Stimulated activated CD4-positive, alpha-beta T cell treated with anti-CD3 and anti-CD28 coated beads, Interleukin-2, amount 100 ng/mL, for 4 hours (primary cell): ENCODE data around the gene ZNF709.
"Not testable (repeated sequence)": the region's sequence is repeated elsewhere in the genome, so short reads cannot be mapped to it uniquely, and the experiment has no call there.

Source experiments
- DNase-seq: peaks from one replicate; pipeline ENCODE4 v3.0.0-alpha.2; 2020; ENCODE audit warnings: low read depth

Gene ZNF709

GRCh38 chr19:12450844-12451243 is 33.8 kb downstream of the ZNF709 start:
- no peak for DNase-seq

GRCh38 chr19:12448808-12449207 is 35.8 kb downstream of the ZNF709 start:
- no peak for DNase-seq

- DNase-seq, result peak; percentile 98
Observed at GRCh38 chr19:12440541-12441316, 43.9 kb downstream of the ZNF709 start, which contains the start of gene ZNF443. ZNF443 (minus strand) TSS chr19:12441021; CDS start chr19:12440914, 107 bp downstream.

- peak; percentile 55 for DNase-seq
Observed at GRCh38 chr19:12439686-12440540, 44.7 kb downstream of the ZNF709 start.

GRCh38 chr19:12430726-12431299 is 53.8 kb downstream of the ZNF709 start:
- not testable (repeated sequence) for DNase-seq

GRCh38 chr19:12425888-12426274 is 58.7 kb downstream of the ZNF709 start:
- no peak for DNase-seq

- no peak for DNase-seq
Observed at GRCh38 chr19:12425236-12425887, 59.3 kb downstream of the ZNF709 start.

- not testable (repeated sequence) for DNase-seq
Observed at GRCh38 chr19:12417273-12417672, 67.3 kb downstream of the ZNF709 start.

- no peak for DNase-seq
Observed at GRCh38 chr19:12411893-12412292, 72.7 kb downstream of the ZNF709 start.
